ENCODE measurements around the gene COPS4. TPM values are rescaled to one million over a fixed set of nuclear protein-coding genes. Genes with fewer than 3 reads are reported as not detected.
"Not testable (repeated sequence)": the region's sequence is repeated elsewhere in the genome, so short reads cannot be mapped to it uniquely, and the experiment has no call there.

Gene COPS4
- polyA plus RNA-seq (2014; cell fraction: cytosol; rRNA removed) = 71.9 and 72.8 TPM in 2 replicates
- polyA plus RNA-seq (2014; cell fraction: nucleus; rRNA removed) = 24.6 and 34.9 TPM in 2 replicates

GRCh38 chr4:83034630-83035494 is at the start of gene COPS4:
TSS of gene COPS4 (plus strand) at chr4:83035183. CDS start at chr4:83035225, 42 bp downstream.
- DNase-seq (ENCODE audit: low spot score) = peak; percentile 100

- not testable (repeated sequence) for DNase-seq (ENCODE audit: low spot score)
These were observed 47.5 kb upstream of the COPS4 start for GRCh38 chr4:82987519-82987918.

GRCh38 chr4:82988323-82988832 is 46.6 kb upstream of the COPS4 start:
- no peak for DNase-seq (ENCODE audit: low spot score)

GRCh38 chr4:82989575-82990429 is 45.2 kb upstream of the COPS4 start:
- DNase-seq (ENCODE audit: low spot score) = no peak

GRCh38 chr4:82994834-82995233 is 40.1 kb upstream of the COPS4 start:
- DNase-seq (ENCODE audit: low spot score) = no peak

GRCh38 chr4:82998898-82999297 is 36.1 kb upstream of the COPS4 start:
- no peak for DNase-seq (ENCODE audit: low spot score)

GRCh38 chr4:83002329-83002728 is 32.7 kb upstream of the COPS4 start:
- no peak for DNase-seq (ENCODE audit: low spot score)

GRCh38 chr4:83003044-83003791 is 31.8 kb upstream of the COPS4 start:
- DNase-seq (ENCODE audit: low spot score) = not testable (repeated sequence)

GRCh38 chr4:83009529-83009928 is 25.5 kb upstream of the COPS4 start:
- no peak for DNase-seq (ENCODE audit: low spot score)

- DNase-seq (ENCODE audit: low spot score) = no peak
These were observed 24.9 kb upstream of the COPS4 start for GRCh38 chr4:83010111-83010521.

- DNase-seq (ENCODE audit: low spot score) = peak; percentile 64
These were observed 24.3 kb upstream of the COPS4 start, which contains the start of gene LIN54 for GRCh38 chr4:83010522-83011318. TSS of gene LIN54 (minus strand) at chr4:83010823. CDS start at chr4:82984844, 25,979 bp downstream.

- peak; percentile 3 for DNase-seq (ENCODE audit: low spot score)
These were observed 23.2 kb upstream of the COPS4 start for GRCh38 chr4:83011689-83012199.

- DNase-seq (ENCODE audit: low spot score) = peak; percentile 14
These were observed 22.7 kb upstream of the COPS4 start for GRCh38 chr4:83012200-83012686.

- DNase-seq (ENCODE audit: low spot score) = peak; percentile 97
These were observed 22.1 kb upstream of the COPS4 start for GRCh38 chr4:83012687-83013419.

GRCh38 chr4:83013420-83013867 is 21.5 kb upstream of the COPS4 start:
- peak; percentile 29 for DNase-seq (ENCODE audit: low spot score)

- DNase-seq (ENCODE audit: low spot score) = peak; percentile 3
These were observed 21.1 kb upstream of the COPS4 start for GRCh38 chr4:83013902-83014301.

- no peak for DNase-seq (ENCODE audit: low spot score)
These were observed 15.0 kb upstream of the COPS4 start for GRCh38 chr4:83019794-83020494.

GRCh38 chr4:83022724-83023450 is 12.1 kb upstream of the COPS4 start:
- no peak for DNase-seq (ENCODE audit: low spot score)
